ENCODE data around the gene LRWD1. TPM values are rescaled to one million over a fixed set of nuclear protein-coding genes. Genes with fewer than 3 reads are reported as not detected.

Gene LRWD1
- total and polyA plus RNA-seq, 8 donors: 4.5 to 238 (median 12.8) TPM

- Histone ChIP-seq H3K4me3 (no peak overlapping the region), H3K27me3 (no peaks in the 10 kb centered on the region), H3K27ac (peak overlapping the region in 1 of 5 donors; percentile 16), H3K36me3 (peaks cover 8 to 50% (median 46%) of the 10 kb centered on the region in 4 donors), H3K9me3 (no peaks in the 10 kb centered on the region), H3K4me1 (no peaks in the 10 kb centered on the region)
- TF ChIP-seq EP300 (IDR thresholded peaks at IDR 0.05) (no peak), CTCF (IDR thresholded peaks at IDR 0.05) (no peak), POLR2AphosphoS5 (IDR thresholded peaks at IDR 0.05) (no peak), POLR2A (IDR thresholded peaks at IDR 0.05) (no peak)
- DNase-seq: no peak
- WGBS, 5 donors: 46 to 94% (median 71%) methylated on average over 2 of the region's 2 CpGs
- intact Hi-C loops (cut with DNase I; ENCODE audit: low total_unique reads): no loop called here
Measured at GRCh38 chr7:102445674-102446071, 19.1 kb upstream of the LRWD1 start.

- Histone ChIP-seq H3K27me3 (no peaks in the 10 kb centered on the region), H3K4me1 (peaks cover 0 to 3% (median 0%) of the 10 kb centered on the region in 4 donors), H3K27ac (no peak overlapping the region), H3K9me3 (no peaks in the 10 kb centered on the region), H3K4me3 (no peak overlapping the region), H3K36me3 (peaks cover 8 to 47% (median 43%) of the 10 kb centered on the region in 4 donors)
- WGBS, 5 donors: 92 to 97% (median 95%) methylated on average over 28 to 41 of the region's 41 CpGs
- intact Hi-C loops (cut with DNase I; ENCODE audit: low total_unique reads): no loop called here
- no peak for TF ChIP-seq POLR2AphosphoS5 (IDR thresholded peaks at IDR 0.05)
- no peak for TF ChIP-seq CTCF (IDR thresholded peaks at IDR 0.05)
- TF ChIP-seq EP300 (IDR thresholded peaks at IDR 0.05): no peak
- TF ChIP-seq POLR2A (IDR thresholded peaks at IDR 0.05): no peak
- DNase-seq: no peak
Measured at GRCh38 chr7:102446387-102447156, 18.2 kb upstream of the LRWD1 start.

GRCh38 chr7:102447311-102447710 lies 17.5 kb upstream of the LRWD1 start:
- H3K27me3 ChIP-seq: no peaks in the 10 kb centered on the region
- H3K4me3 ChIP-seq: no peak overlapping the region
- H3K4me1 ChIP-seq: peaks cover 0 to 5% (median 0%) of the 10 kb centered on the region in 4 donors
- TF ChIP-seq POLR2AphosphoS5 (IDR thresholded peaks at IDR 0.05) (no peak), EP300 (IDR thresholded peaks at IDR 0.05) (no peak), CTCF (IDR thresholded peaks at IDR 0.05) (no peak), POLR2A (IDR thresholded peaks at IDR 0.05) (no peak)
- peaks cover 8 to 40% (median 35%) of the 10 kb centered on the region in 4 donors for H3K36me3 ChIP-seq
- 86 to 96% (median 93%) methylated on average over 9 to 14 of the region's 14 CpGs for WGBS, 5 donors
- no peaks in the 10 kb centered on the region for H3K9me3 ChIP-seq
- no peak overlapping the region for H3K27ac ChIP-seq
- no peak for DNase-seq
- intact Hi-C loops (cut with DNase I; ENCODE audit: low total_unique reads): no loop called here

GRCh38 chr7:102449136-102449535 lies 15.6 kb upstream of the LRWD1 start:
- Histone ChIP-seq H3K27ac (no peak overlapping the region), H3K36me3 (peaks cover 8 to 37% (median 33%) of the 10 kb centered on the region in 4 donors), H3K4me3 (no peak overlapping the region), H3K4me1 (peaks cover 0 to 5% (median 0%) of the 10 kb centered on the region in 4 donors), H3K9me3 (no peaks in the 10 kb centered on the region), H3K27me3 (no peaks in the 10 kb centered on the region)
- 94 to 97% (median 95%) methylated on average over 12 to 15 of the region's 15 CpGs for WGBS, 5 donors
- TF ChIP-seq POLR2A (IDR thresholded peaks at IDR 0.05) (no peak), CTCF (IDR thresholded peaks at IDR 0.05) (no peak), POLR2AphosphoS5 (IDR thresholded peaks at IDR 0.05) (no peak), EP300 (IDR thresholded peaks at IDR 0.05) (no peak)
- no peak for DNase-seq
- intact Hi-C loops (cut with DNase I; ENCODE audit: low total_unique reads): no loop called here

Data from stomach (tissue), 9 donors.